ENCODE data around the gene ERG28. TPM values are rescaled to one million over a fixed set of nuclear protein-coding genes. Genes with fewer than 3 reads are reported as not detected.

The ERG28 gene
- total and polyA plus RNA-seq, 4 donors, result 17.1 to 43.5 (median 29.2) TPM

DNA sequence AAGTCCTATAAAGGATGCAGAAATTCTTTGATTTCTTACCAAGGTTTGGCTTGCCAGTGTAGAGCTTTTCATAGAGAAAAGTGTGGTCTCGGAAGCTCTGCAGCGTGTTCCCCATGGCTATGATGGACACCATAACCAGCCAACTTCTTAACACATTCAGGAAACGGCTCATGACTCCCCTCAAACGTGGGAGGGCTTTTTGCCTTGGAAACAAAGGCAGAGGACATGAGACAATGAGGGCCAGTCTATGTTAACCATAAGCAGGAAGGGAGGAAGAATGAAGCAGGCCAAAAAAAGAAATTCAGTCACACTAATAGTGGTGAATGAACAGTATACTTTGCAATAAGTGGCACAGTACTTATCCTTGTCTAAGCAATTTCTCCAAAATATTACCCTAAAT lies 3.3 kb downstream of the ERG28 start (continued):
- TF ChIP-seq EGR1 (IDR thresholded peaks at IDR 0.05; ENCODE audit: low read depth in 2 of 2), result no peak

DNA sequence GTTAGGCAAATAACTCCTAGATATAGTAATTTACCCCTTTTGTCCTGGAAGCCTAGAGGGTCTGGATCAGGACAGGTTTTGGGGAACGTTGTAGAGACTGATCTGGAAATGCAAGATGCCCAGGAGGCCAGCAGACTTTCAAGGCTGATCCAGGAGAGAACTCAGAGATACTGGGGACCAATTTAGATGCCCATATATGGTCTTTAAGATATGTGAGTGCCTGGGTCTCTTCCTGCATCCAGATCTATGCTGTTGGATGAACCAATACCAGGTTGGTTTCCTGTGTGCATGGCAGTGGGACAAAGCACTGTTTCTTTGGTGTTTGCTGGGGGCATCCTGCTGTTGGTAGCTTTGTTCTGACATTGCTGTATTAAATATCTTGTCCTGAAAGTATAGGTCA lies 5.4 kb downstream of the ERG28 start:
- no peak for DNase-seq (ENCODE audit: low spot score)
- no peak for TF ChIP-seq ZBTB33 (IDR thresholded peaks at IDR 0.05)
- TF ChIP-seq MAX (IDR thresholded peaks at IDR 0.05), result no peak
- TF ChIP-seq JUND (IDR thresholded peaks at IDR 0.05), result no peak
- TF ChIP-seq GABPA (IDR thresholded peaks at IDR 0.05 in 1 of 2, conservative IDR thresholded peaks at IDR 0.05 in 1 of 2), result no peak
- TF ChIP-seq EGR1 (IDR thresholded peaks at IDR 0.05; ENCODE audit: low read depth in 2 of 2), result no peak
- no peak for TF ChIP-seq HNF4G (IDR thresholded peaks at IDR 0.05)
- TF ChIP-seq ATF3 (IDR thresholded peaks at IDR 0.05), result no peak
- no peak for TF ChIP-seq TAF1 (conservative IDR thresholded peaks at IDR 0.05)
- no peak for TF ChIP-seq YY1 (IDR thresholded peaks at IDR 0.05)
- no peak for TF ChIP-seq SP1 (IDR thresholded peaks at IDR 0.05)
- no peak for TF ChIP-seq HNF4A (conservative IDR thresholded peaks at IDR 0.05)
- TF ChIP-seq RAD21 (IDR thresholded peaks at IDR 0.05), result no peak
- TF ChIP-seq FOXA2 (IDR thresholded peaks at IDR 0.05), result no peak
- no peak for TF ChIP-seq FOXA1 (IDR thresholded peaks at IDR 0.05)
- no peak for TF ChIP-seq CTCF (IDR thresholded peaks at IDR 0.05; ENCODE audit: low read depth, low read length, missing input control)
- no peak for TF ChIP-seq NR2F2 (IDR thresholded peaks at IDR 0.05)
- no peak for TF ChIP-seq RXRA (IDR thresholded peaks at IDR 0.05)
- no peak for TF ChIP-seq REST (IDR thresholded peaks at IDR 0.05)
- Histone ChIP-seq H3K9me3 (ENCODE audit: control insufficient read depth in 4 of 4, low read length in 3 of 4) (no peaks in the 10 kb centered on the region), H3K36me3 (ENCODE audit: control insufficient read depth in 4 of 4, insufficient read depth in 3 of 4, low read depth in 1 of 4, low read length in 3 of 4) (peaks cover 3 to 31% (median 24%) of the 10 kb centered on the region in 4 donors), H3K9ac (ENCODE audit: low read depth in 1 of 2, low read length in 2 of 2) (no peak overlapping the region), H3K27ac (ENCODE audit: low read depth in 1 of 2, low read length in 2 of 2) (no peak overlapping the region), H3K4me3 (ENCODE audit: low read depth in 1 of 3, low read length in 3 of 3) (no peak overlapping the region), H3K27me3 (ENCODE audit: control insufficient read depth in 4 of 4, insufficient read depth in 4 of 4, low read length in 3 of 4) (no peaks in the 10 kb centered on the region), H3K4me1 (ENCODE audit: control insufficient read depth in 4 of 4, insufficient read depth in 4 of 4, low read length in 3 of 4) (peaks cover 4 to 41% (median 36%) of the 10 kb centered on the region in 4 donors)
- WGBS, result 0% methylated on average over 1 of the region's 1 CpG

Measured in liver (tissue), 9 donors.